HS-27A (cell line): ENCODE data around the gene MAP3K5.

Experiments
- DNase-seq: peaks from one replicate; pipeline ENCODE4 v3.0.0-alpha.2; 2012; ENCODE audit warnings: low read depth, missing footprints

MAP3K5 gene

GRCh38 chr6:136644597-136644952 lies 147.7 kb downstream of the MAP3K5 start:
- DNase-seq = no peak

DNA sequence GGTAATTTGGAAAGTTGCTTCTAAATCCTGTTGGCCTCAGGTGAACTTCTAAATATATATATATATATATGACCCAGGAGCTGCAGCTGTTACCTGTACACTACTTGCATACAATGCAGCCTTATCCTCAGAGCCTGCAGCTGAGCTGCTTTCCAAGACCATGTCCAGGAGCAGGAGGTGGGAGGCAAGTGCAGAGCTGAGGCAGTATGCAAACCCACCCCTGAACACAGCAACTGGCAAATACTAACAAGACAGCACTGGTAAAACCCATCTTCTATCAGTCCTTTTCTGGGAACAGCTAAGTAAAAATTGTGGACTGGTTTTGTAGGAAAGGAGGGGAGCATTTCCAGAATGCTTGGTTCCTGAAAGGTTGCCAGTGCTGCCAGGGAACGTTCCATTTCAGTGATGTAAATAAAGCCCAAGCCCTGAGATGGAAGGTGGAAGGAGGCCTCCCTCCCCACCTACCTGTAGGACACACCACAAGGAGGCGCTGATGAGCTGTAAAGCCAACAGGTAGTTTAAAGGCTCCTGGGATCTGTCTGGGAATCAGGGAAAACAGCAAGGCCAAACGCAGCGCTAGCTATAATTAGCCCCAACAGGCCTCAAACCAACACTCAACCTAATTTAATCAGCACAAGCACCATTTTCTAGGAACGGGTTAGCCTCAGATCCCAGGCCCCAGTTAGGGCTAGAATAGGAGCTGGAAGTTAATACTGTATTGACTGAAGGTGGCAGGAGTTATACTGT lies 148.3 kb downstream of the MAP3K5 start:
- DNase-seq = peak; percentile 70

DNA sequence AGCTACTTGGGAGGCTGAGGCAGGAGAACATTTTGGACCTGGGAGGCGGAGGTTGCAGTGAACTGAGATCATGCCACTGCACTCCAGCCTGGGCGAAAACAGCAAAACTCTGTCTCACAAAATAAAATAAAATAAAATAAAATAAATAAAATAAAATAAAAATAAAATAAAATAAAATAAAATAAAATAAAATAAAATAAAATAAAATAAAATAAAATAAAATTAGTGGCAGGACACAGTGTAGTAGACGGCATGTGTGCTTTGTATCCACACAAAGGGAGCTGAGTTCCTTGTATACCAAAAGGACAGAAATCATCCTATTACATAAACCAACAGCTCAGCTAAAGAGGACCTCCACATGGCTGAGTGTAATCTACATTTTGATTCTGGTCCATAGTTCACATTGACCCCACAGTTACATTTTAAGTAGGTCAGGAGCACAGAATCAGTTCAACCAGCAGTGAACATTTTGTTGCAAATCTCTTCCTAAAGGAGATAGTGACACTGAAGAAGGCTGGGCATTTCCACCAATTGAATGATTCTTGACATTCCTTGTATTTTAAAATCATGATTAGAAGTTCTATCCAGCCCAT lies 150.3 kb downstream of the MAP3K5 start:
- DNase-seq = no peak

GRCh38 chr6:136641166-136641565 lies 151.1 kb downstream of the MAP3K5 start:
- no peak for DNase-seq

DNA sequence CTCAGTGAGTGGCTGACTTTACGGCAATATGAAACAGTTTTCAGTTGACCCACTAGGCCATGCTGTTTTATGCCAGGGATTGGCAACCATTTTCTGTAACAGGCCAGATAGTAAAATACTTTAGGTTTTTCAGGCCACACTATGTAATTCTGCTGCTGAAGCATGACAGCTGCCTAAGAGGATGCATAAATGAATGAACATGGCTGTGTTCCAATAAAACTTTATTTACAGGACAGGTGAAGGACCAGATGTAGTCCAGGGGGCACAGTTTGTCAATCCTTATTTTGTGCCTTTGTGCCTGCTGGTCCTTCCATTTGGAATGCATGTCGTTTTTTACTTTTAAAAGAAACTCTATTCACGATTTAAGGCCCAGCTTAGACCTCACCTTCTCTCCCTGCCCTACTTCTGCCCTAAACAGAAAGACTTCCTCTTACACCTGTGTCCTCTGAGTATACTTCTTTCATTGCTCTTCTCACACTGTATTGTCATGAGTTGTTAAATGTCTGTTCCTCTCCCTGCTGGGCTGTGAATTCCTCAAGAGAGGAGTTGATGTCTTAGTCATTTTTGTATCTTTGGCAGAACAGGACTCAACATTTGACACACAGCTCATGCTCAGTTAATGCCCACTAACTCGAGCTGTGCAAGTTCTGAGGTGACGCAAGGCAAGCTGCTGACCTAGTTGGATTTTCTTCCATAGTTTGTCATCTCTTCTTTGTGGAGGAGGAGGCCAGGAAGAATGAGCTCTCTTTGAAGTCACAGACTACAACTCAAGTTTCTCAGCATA lies 152.0 kb downstream of the MAP3K5 start:
- no peak for DNase-seq

DNA sequence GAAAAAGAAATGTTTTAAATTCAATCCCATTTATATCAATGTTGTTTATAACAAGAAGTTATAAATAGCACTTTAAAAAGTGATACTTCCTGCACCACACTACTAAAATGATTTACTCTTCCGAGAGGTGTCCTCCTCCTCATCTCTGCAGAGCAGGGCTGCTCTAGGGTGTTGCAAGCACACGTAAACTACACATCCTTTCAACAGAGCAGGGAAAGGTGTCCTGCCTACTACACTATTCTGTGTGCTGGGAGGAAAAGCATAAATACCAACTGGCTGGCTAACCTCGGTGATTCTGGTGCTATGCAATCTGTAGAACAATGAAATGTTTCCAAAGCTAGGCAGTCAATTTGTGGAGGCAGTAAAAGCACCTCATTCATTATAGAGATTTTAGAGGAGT lies 152.6 kb downstream of the MAP3K5 start:
- no peak for DNase-seq

- no peak for DNase-seq
Measured at GRCh38 chr6:136635615-136636014, 156.7 kb downstream of the MAP3K5 start.

DNA sequence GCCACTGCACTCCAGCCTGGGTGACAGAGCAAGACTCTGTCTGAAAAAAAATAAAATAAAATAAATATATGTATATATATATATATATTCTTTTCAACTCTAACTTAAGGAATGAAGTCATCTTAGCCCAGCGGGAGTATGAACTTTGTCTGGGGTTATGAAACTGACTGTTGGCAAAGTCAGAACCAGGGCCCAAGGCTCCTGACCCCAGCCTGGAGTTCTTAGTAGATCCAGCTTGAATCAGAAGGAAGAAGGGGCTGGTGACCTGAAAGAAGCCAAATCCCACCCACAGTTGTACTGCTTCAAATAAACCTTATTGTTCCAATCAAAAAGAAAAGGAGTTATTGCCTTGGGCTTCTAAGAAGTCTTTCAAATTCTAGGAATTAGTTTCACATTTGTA lies 158.9 kb downstream of the MAP3K5 start:
- DNase-seq = no peak

- no peak for DNase-seq
Measured at GRCh38 chr6:136628996-136629395, 163.3 kb downstream of the MAP3K5 start.

DNA sequence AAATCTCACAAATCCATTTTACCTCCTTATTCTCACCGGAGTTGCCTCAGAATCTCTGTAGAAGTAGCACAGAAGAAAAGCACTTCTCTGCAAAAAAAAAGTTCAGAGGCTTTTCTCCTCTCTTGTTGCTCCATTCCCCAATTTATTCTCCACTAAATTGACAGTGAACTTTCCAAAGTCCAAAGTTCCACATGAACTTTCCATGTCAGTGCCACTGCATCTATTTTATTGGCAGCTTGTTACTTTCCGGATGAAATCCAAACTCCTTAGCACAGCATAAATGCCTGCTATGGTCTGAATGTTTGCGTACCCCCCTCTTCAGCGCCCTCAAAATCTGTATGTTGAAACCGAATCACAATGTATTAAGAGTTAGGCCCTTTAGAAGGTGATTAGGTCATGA lies 165.1 kb downstream of the MAP3K5 start:
- no peak for DNase-seq

GRCh38 chr6:136625293-136625692 lies 167.0 kb downstream of the MAP3K5 start:
- no peak for DNase-seq

GRCh38 chr6:136624347-136624746 lies 167.9 kb downstream of the MAP3K5 start:
- DNase-seq = no peak

GRCh38 chr6:136618086-136618485 lies 174.2 kb downstream of the MAP3K5 start:
- DNase-seq = no peak

GRCh38 chr6:136616527-136616926 lies 175.8 kb downstream of the MAP3K5 start:
- DNase-seq = no peak

DNA sequence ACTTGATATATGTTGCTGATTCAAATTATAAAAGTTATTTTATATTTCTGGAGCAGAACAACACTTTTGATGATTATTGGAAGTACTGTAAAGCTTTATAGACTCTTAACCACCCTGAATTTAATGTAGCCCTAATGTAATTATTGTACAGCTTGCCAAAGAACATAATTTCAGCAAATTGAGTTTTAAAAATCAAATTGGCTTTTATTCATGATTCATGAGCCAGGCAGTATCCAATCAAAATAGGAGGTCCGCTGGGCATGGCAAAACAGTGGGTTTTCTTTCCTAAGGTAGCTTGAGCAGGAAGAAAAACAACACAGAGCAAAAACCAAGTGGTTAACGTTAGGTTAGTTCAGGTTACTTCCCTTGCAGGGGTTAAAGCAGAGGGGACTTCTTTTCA lies 177.3 kb downstream of the MAP3K5 start:
- DNase-seq = no peak

GRCh38 chr6:136614350-136614749 lies 177.9 kb downstream of the MAP3K5 start:
- DNase-seq = no peak

GRCh38 chr6:136613477-136613876 lies 178.8 kb downstream of the MAP3K5 start:
- peak; percentile 68 for DNase-seq

DNA sequence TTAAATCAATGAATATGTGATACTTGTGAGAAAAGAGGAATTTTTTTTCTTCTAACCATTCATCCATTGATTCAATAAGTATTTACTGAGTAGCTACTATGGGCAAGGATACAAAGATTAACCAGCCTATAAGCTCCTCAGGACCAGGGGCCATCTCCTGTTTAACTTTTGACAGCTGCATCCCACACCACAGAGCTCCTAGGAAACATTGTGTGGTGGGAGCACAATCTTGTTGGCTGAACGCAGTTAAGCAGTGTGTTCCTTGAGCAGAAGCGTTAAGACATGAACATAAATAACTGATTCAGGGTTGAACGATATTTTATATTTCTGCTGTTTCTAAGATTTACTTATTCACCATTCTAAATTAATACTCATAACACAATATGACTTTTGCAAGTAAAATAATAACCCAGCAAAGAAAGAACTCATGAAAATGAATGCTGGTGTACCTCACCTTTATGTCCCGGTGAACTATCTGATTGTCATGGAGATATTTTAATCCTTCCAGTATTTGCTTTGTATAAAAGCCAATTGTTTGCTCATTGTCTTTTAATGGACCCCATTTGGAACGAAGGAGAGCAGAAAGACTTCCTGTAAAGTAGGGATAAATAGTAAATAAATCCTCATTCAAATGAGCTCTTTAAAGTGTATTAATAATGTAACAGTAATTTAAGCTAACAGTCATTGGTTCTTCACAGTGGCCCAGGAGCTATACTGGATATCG lies 179.4 kb downstream of the MAP3K5 start:
- no peak for DNase-seq

DNA sequence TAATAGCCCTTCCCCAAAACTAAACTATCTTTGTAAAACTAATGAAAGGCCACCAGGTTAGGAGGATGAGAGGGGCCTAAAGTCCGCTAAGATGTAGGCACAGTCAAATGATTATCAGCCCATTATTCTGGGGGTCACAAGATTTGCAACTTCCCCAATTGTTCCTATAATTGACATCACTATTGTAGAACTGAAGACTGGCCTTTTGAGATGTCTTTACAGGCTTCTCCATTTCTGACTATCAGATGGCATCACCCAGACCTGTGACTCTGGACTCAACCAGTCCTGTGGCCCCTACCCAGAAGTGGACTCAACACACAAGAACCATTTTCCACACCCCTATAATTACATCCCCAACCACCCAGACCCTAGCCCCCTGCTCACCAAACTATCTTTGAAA lies 180.5 kb downstream of the MAP3K5 start:
- no peak for DNase-seq

DNA sequence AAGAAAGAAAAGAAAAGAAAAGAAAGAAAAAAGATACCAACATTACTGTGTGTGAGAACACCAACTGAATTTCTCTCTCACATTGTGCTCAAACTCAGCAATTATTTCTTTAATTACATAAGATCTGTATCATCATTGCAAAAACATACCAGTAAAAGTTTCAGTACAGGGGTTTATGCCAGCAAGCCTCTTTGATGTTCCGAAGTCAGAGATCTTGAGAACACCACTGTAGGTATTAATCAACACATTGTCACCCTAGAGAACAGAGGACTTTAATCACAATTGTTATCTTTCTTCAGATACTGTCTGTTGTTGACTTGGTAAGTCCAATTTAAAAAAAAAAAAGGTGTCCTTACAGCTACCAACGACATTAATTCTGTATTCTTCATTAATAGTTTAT lies 181.1 kb downstream of the MAP3K5 start:
- no peak for DNase-seq

DNA sequence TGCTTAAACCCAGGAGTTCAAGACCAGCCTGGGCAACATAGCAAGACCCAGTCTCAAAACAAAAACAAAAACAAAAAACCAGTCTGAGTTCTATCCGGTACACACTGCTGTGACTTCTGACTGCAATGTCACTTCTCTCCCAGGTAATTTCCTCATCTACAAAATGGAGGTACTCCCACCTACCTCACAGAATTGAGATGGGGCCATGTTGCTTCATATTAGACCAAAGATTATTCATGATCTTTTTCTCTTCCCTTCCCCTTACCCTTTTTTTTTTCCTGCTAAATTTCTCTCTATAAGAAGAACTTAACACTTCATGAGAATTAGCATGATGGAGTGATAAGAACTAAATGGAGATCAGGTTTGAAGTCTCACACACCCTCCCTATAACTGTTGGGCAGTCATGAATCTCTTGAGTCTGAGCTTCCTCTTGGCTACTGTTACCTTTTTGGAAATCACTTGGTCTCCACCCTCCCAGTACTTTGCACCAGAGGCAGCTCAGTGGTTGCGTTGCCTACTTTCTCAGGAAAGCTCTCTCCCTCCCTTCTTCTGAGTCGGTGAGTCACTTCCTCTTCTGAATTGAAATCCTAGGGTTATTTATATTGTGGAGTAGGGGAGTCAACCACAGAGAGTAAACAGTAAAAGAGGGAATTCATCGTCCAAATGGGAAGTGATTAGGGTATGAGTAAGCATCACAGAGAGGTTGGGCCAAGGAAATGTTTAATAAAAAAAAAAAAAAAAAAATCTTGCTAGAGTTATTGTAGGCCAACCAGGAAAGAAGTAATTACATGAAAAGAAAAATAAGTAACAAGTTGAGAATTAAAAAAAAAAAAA lies 182.2 kb downstream of the MAP3K5 start:
- peak; percentile 94 for DNase-seq

DNA sequence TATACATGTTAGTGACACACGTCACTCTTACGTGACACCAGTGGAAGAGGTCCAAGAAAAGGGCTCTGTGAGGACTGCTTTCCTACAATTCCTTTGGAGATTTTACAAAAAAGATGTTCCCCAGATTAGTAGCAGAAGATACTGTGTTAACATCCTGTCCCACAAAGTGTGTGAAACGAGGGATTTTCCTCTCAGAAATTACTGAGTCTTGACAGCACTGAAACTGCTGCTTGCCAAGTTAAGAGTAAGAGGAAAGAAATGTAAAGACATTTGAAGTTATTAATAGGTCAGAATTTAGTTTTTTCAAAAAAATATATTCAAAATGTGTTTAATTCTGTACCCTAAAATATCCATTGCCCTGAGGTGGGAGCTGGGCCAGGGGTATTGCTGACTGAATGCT lies 183.3 kb downstream of the MAP3K5 start:
- DNase-seq = no peak
